MM.1S (cell line): ENCODE data around the gene PDGFD.

Experiments used
- DNase-seq: peaks from one replicate; pipeline ENCODE4 v3.0.0-alpha.2; 2015
- H2AFZ ChIP-seq: fragments of 300-600 bp; sonication (generic); 2 replicates; pipeline ENCODE4 v1.6.0; 2016; ENCODE audit warnings: antibody characterized with exemption, low read length
- H3F3A ChIP-seq: fragments of 300-600 bp; sonication (generic); 2 replicates; pipeline ENCODE4 v1.6.1; 2016; ENCODE audit warnings: mild to moderate bottlenecking, antibody characterized with exemption, low read length, moderate library complexity, mixed read lengths; ENCODE audit not compliant: insufficient read depth
- H3K27ac ChIP-seq: fragments of 300-600 bp; sonication (generic); 2 replicates; pipeline ENCODE4 v1.5.1; 2016; ENCODE audit warnings: mild to moderate bottlenecking, low read length
- H3K27me3 ChIP-seq: fragments of 300-600 bp; sonication (generic); replicated peaks from 2 replicates; pipeline ENCODE4 v1.6.0; 2016; ENCODE audit warnings: low read length; ENCODE audit not compliant: insufficient read depth
- H3K36me3 ChIP-seq: fragments of 300-600 bp; sonication (generic); replicated peaks from 2 replicates; pipeline ENCODE4 v1.6.1; 2016; ENCODE audit warnings: mild to moderate bottlenecking, low read length, mixed read lengths; ENCODE audit not compliant: insufficient read depth
- H3K4me1 ChIP-seq: fragments of 300-600 bp; sonication (generic); 2 replicates; pipeline ENCODE4 v1.6.1; 2016; ENCODE audit warnings: low read length, mixed read lengths
- H3K4me2 ChIP-seq: fragments of 300-600 bp; sonication (generic); 2 replicates; pipeline ENCODE4 v1.6.0; 2016; ENCODE audit warnings: low read depth, low read length
- H3K4me3 ChIP-seq: fragments of 300-600 bp; sonication (generic); 2 replicates; pipeline ENCODE4 v1.5.1; 2016; ENCODE audit warnings: low read length, mixed read lengths
- H3K79me2 ChIP-seq: fragments of 300-600 bp; sonication (generic); 2 replicates; pipeline ENCODE4 v1.6.1; 2016; ENCODE audit warnings: mixed run types, low read length, mixed read lengths
- H3K9ac ChIP-seq: fragments of 300-600 bp; sonication (generic); 2 replicates; pipeline ENCODE4 v1.6.1; 2016; ENCODE audit warnings: low read length, mixed read lengths
- H3K9me2 ChIP-seq: fragments of 300-600 bp; sonication (generic); replicated peaks from 2 replicates; pipeline ENCODE4 v1.6.1; 2016; ENCODE audit warnings: mild to moderate bottlenecking, low read length, mixed read lengths; ENCODE audit not compliant: insufficient read depth
- H3K9me3 ChIP-seq: fragments of 300-600 bp; sonication (generic); replicated peaks from 2 replicates; pipeline ENCODE4 v1.6.1; 2016; ENCODE audit warnings: mild to moderate bottlenecking, low read length, mixed read lengths; ENCODE audit not compliant: insufficient read depth
- H4K20me1 ChIP-seq: fragments of 300-600 bp; sonication (generic); 2 replicates; pipeline ENCODE4 v1.6.1; 2016; ENCODE audit warnings: mild to moderate bottlenecking, low read length, moderate library complexity, mixed read lengths; ENCODE audit not compliant: insufficient read depth
- EZH2 ChIP-seq: fragments of 300-600 bp; sonication (generic); optimal IDR thresholded peaks from 2 replicates; pipeline ENCODE3; 2017; ENCODE audit warnings: low read depth, mild to moderate bottlenecking, antibody characterized with exemption, low read length, mixed read lengths
- EZH2phosphoT487 ChIP-seq: fragments of 300-600 bp; sonication (generic); IDR thresholded peaks from 2 replicates; pipeline ENCODE4 v1.6.1; 2018; ENCODE audit warnings: antibody characterized with exemption, low read length
- TF ChIP-seq, protein P1 (sequence below): fragments of 300-600 bp; sonication (generic); IDR thresholded peaks from 2 replicates; pipeline ENCODE4 v1.5.1; 2016; ENCODE audit warnings: antibody characterized with exemption, low read length, mixed read lengths

The PDGFD gene

DNA sequence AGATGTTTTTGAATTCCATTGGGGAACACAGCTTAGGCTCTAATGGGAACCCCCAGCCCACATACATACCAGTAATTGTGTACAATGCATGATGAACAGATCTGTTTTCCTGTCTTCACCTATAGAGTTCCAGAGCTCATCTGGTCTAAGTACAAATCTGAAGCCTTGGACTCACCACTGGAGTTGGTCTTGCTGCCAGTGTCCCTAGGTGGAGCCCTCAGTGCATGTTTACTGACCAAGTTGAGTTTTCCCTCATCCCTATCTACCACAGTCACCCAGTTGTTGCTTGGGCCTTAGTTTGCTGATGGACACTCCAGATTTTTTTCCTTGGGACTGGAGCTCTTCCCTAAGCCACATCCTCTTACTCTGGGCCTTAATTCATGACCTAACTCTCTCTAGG lies 286.7 kb downstream of the PDGFD start:
- Histone ChIP-seq H3K9me2 (no peaks in the 10 kb centered on the region), H2AFZ (no peak overlapping the region), H3K79me2 (no peaks in the 10 kb centered on the region), H3K36me3 (no peaks in the 10 kb centered on the region), H3F3A (no peaks in the 10 kb centered on the region), H3K4me2 (no peak overlapping the region), H3K27me3 (no peaks in the 10 kb centered on the region), H3K9me3 (no peaks in the 10 kb centered on the region), H3K9ac (no peak overlapping the region), H4K20me1 (no peaks in the 10 kb centered on the region), H3K4me1 (peaks cover 13% of the 10 kb centered on the region), H3K27ac (no peak overlapping the region), H3K4me3 (no peak overlapping the region)
- DNase-seq: no peak
- TF ChIP-seq EZH2phosphoT487 (no peak), EZH2 (no peak)
- TF ChIP-seq, protein P1, sequence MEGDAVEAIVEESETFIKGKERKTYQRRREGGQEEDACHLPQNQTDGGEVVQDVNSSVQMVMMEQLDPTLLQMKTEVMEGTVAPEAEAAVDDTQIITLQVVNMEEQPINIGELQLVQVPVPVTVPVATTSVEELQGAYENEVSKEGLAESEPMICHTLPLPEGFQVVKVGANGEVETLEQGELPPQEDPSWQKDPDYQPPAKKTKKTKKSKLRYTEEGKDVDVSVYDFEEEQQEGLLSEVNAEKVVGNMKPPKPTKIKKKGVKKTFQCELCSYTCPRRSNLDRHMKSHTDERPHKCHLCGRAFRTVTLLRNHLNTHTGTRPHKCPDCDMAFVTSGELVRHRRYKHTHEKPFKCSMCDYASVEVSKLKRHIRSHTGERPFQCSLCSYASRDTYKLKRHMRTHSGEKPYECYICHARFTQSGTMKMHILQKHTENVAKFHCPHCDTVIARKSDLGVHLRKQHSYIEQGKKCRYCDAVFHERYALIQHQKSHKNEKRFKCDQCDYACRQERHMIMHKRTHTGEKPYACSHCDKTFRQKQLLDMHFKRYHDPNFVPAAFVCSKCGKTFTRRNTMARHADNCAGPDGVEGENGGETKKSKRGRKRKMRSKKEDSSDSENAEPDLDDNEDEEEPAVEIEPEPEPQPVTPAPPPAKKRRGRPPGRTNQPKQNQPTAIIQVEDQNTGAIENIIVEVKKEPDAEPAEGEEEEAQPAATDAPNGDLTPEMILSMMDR: peak; percentile 11; the same call in 1 of the 2 replicates

DNA sequence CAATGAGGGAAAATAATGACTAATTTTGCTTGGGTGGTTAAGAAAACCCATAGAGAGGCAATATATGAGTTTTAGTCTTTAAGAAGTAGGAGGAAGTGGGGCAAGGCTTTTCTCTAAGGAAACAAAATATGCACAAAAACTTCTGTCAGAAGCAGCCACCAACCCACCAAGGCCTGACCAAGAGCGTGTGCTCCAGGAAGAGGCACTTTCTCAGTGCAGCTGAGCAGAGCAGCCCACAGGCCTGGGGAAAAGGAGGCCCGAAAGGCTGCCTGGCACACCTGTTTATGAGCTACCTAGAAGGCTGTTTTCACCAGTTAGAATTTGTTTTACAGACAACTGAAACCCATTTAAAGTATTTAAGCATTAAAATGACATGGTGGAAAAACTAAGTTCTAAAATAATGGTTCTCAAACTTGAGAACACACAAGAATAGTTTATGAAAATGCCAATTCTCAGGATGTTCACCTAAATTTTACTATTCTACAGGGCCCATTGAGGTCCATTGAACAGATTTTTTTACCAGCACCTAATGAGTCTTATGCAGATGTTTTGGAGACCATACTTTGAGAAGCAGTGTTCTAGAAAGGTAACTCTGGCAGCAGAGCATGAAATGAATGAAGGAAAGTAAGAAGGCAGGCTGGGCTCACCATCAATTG lies 288.0 kb downstream of the PDGFD start:
- Histone ChIP-seq H3K79me2 (no peaks in the 10 kb centered on the region), H3K9ac (no peak overlapping the region), H3F3A (no peaks in the 10 kb centered on the region), H3K36me3 (no peaks in the 10 kb centered on the region), H4K20me1 (no peaks in the 10 kb centered on the region), H3K4me1 (peaks cover 14% of the 10 kb centered on the region), H3K4me3 (no peak overlapping the region), H3K4me2 (no peak overlapping the region; the same call in 1 of the 2 replicates), H3K27ac (peak overlapping the region; percentile 35; the same call in 1 of the 2 replicates), H2AFZ (0 out of 2 replicates have a peak overlapping the region, but pooled peaks have one; percentile 15), H3K9me2 (no peaks in the 10 kb centered on the region), H3K27me3 (no peaks in the 10 kb centered on the region), H3K9me3 (no peaks in the 10 kb centered on the region)
- TF ChIP-seq, protein P1: no peak
- no peak for TF ChIP-seq EZH2
- TF ChIP-seq EZH2phosphoT487: no peak
- peak; percentile 78 for DNase-seq

DNA sequence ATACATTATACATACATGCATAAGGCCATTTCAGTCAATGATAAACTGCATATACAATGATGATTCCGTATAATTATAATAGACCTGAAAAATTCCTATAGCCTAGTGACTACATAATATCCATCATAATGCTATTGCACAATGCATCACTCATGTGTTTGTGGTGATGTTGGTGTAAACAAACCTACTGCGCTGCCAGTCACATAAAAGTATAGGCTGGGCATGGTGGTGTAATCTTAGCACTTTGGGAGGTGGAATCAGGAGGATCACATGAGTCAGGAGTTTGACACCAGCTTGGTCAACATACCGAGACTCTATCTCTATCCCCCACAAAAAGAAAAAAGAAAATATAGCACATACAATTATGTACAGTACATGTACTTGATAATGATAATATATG lies 291.2 kb downstream of the PDGFD start:
- H3K4me3 ChIP-seq: no peak overlapping the region
- H3K4me2 ChIP-seq: no peak overlapping the region
- H3K9ac ChIP-seq: no peak overlapping the region
- TF ChIP-seq, protein P1: no peak
- TF ChIP-seq EZH2phosphoT487 (no peak), EZH2 (no peak)
- H3K27me3 ChIP-seq: no peaks in the 10 kb centered on the region
- H3K79me2 ChIP-seq: no peaks in the 10 kb centered on the region
- no peak overlapping the region for H2AFZ ChIP-seq
- no peaks in the 10 kb centered on the region for H3K36me3 ChIP-seq
- DNase-seq: no peak
- no peaks in the 10 kb centered on the region for H3K9me3 ChIP-seq
- H4K20me1 ChIP-seq: no peaks in the 10 kb centered on the region
- H3K27ac ChIP-seq: no peak overlapping the region
- H3K9me2 ChIP-seq: no peaks in the 10 kb centered on the region
- no peaks in the 10 kb centered on the region for H3F3A ChIP-seq
- peaks cover 14% of the 10 kb centered on the region for H3K4me1 ChIP-seq
